Measurements from ENCODE around the gene WDR41.
"Not testable (repeated sequence)": the region's sequence is repeated elsewhere in the genome, so short reads cannot be mapped to it uniquely, and the experiment has no call there.

The WDR41 gene

GRCh38 chr5:77475041-77475440, 17.1 kb downstream of the WDR41 start:
- not testable (repeated sequence) for ATAC-seq (replicated peaks); H3K4me1 Mint-ChIP-seq; DNase-seq; H3K4me3 Mint-ChIP-seq; H3K27me3 Mint-ChIP-seq; H3K27ac Mint-ChIP-seq
- Mint-ChIP-seq H3K36me3 (peaks cover 46 to 48% of the 10 kb centered on the region in 2 donors), H3K9me3 (peaks cover 7 to 12% of the 10 kb centered on the region in 2 donors)

- not testable (repeated sequence) for H3K27me3 Mint-ChIP-seq; ATAC-seq (replicated peaks); H3K4me3 Mint-ChIP-seq; H3K27ac Mint-ChIP-seq; H3K4me1 Mint-ChIP-seq; DNase-seq
- Mint-ChIP-seq H3K36me3 (peaks cover 40 to 46% of the 10 kb centered on the region in 2 donors), H3K9me3 (peaks cover 7 to 15% of the 10 kb centered on the region in 2 donors)
These were observed 23.2 kb downstream of the WDR41 start for GRCh38 chr5:77468875-77469274.

DNA sequence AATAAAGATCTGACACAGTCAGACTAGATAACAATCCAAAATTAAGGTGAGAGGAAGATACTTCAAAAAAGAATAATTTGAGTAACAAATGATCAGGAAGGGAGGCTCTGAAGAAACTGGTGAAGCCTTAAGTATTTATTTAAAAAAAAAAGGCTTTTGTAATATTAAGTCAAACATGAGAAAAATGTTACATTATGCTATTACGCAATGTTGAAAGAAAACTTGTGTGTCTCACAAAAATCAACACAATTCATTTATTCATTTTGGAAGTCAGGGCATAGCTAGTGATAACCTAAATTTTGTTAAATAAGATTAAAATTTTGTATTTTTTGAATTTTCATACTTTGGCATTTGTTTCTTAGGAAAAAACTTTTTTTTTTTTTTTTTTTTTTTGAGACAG, 28.2 kb downstream of the WDR41 start:
- no peak for DNase-seq
- Mint-ChIP-seq H3K9me3 (peaks cover 0 to 2% of the 10 kb centered on the region in 2 donors), H3K4me3 (no peak overlapping the region), H3K4me1 (peaks cover 0 to 5% of the 10 kb centered on the region in 2 donors), H3K27ac (no peak overlapping the region), H3K36me3 (peaks cover 12 to 16% of the 10 kb centered on the region in 2 donors), H3K27me3 (no peaks in the 10 kb centered on the region)
- ATAC-seq (replicated peaks), result no peak

- peaks cover 10 to 15% of the 10 kb centered on the region in 2 donors for H3K36me3 Mint-ChIP-seq
These were observed 30.8 kb downstream of the WDR41 start for GRCh38 chr5:77461287-77461686.

GRCh38 chr5:77454123-77454522, 38.0 kb downstream of the WDR41 start:
- Mint-ChIP-seq H3K9me3 (no peaks in the 10 kb centered on the region), H3K27ac (no peak overlapping the region), H3K27me3 (no peaks in the 10 kb centered on the region)

More at GRCh38 chr5:77461287-77461686, 30.8 kb downstream of the WDR41 start:
- no peaks in the 10 kb centered on the region for H3K9me3 Mint-ChIP-seq
- DNase-seq, result no peak
- H3K27me3 Mint-ChIP-seq, result no peaks in the 10 kb centered on the region
- no peak for ATAC-seq (replicated peaks)
- no peak overlapping the region for H3K27ac Mint-ChIP-seq
- no peak overlapping the region for H3K4me3 Mint-ChIP-seq
- peaks cover 0 to 5% of the 10 kb centered on the region in 2 donors for H3K4me1 Mint-ChIP-seq

DNA sequence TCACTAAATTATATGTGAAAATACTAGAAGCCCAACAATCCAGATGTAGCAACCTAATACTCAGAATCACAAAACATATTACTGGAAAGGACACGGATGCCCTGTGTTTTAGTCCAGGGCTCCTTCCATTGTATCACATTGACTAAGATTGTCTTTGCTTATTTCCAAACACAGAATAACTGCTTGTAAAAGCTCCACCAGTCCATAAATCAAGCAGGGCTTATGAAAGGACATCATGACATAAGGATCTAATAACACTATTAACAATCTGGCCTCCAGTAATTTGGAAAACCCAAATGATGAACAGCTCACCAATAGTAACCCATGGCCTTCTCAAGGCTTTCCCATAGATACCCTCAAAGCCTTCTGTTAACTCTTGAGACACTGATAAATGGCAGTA, 39.8 kb downstream of the WDR41 start:
- Mint-ChIP-seq H3K4me1 (peaks cover 0 to 7% of the 10 kb centered on the region in 2 donors), H3K36me3 (peaks cover 37 to 52% of the 10 kb centered on the region in 2 donors), H3K9me3 (peaks cover 0 to 2% of the 10 kb centered on the region in 2 donors), H3K4me3 (no peak overlapping the region), H3K27me3 (no peaks in the 10 kb centered on the region), H3K27ac (no peak overlapping the region)
- DNase-seq (no peak), ATAC-seq (replicated peaks) (no peak)

More at GRCh38 chr5:77454123-77454522, 38.0 kb downstream of the WDR41 start:
- H3K36me3 Mint-ChIP-seq, result peaks cover 21 to 37% of the 10 kb centered on the region in 2 donors
- ATAC-seq (replicated peaks) (no peak), DNase-seq (no peak)
- peaks cover 0 to 5% of the 10 kb centered on the region in 2 donors for H3K4me1 Mint-ChIP-seq
- no peak overlapping the region for H3K4me3 Mint-ChIP-seq

GRCh38 chr5:77449981-77450380, 42.1 kb downstream of the WDR41 start:
- ATAC-seq (replicated peaks) (no peak), DNase-seq (no peak)

DNA sequence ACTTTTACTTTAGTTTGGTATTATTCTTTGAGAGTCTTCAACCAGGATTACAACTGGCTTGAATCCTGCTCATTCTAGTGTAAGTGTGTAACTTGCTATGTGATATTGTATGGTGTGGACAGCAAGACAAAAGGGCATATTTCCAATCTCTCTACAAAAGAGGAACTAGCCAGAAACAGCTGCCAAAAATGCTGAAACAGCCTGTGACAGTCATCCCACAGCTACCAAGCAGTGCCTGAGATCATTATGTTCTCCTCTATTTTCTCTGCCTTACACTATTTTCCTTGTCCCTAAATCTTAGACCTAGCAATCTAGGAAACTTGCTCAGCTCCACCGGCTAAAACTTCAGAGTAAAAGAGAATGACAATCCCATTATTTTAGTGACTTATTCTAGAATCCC, 42.8 kb downstream of the WDR41 start:
- H3K27ac Mint-ChIP-seq, result no peak overlapping the region
- no peak overlapping the region for H3K4me3 Mint-ChIP-seq
- DNase-seq (no peak), ATAC-seq (replicated peaks) (peak in 1 of 2 donors; percentile 57)
- peaks cover 3 to 5% of the 10 kb centered on the region in 2 donors for H3K9me3 Mint-ChIP-seq
- no peaks in the 10 kb centered on the region for H3K27me3 Mint-ChIP-seq
- peaks cover 0 to 7% of the 10 kb centered on the region in 2 donors for H3K4me1 Mint-ChIP-seq
- H3K36me3 Mint-ChIP-seq, result peaks cover 56 to 77% of the 10 kb centered on the region in 2 donors

More at GRCh38 chr5:77449981-77450380, 42.1 kb downstream of the WDR41 start:
- H3K36me3 Mint-ChIP-seq, result peaks cover 53 to 70% of the 10 kb centered on the region in 2 donors
- no peak overlapping the region for H3K4me3 Mint-ChIP-seq
- no peak overlapping the region for H3K27ac Mint-ChIP-seq
- peaks cover 0 to 7% of the 10 kb centered on the region in 2 donors for H3K4me1 Mint-ChIP-seq
- H3K9me3 Mint-ChIP-seq, result peaks cover 3 to 5% of the 10 kb centered on the region in 2 donors
- H3K27me3 Mint-ChIP-seq, result no peaks in the 10 kb centered on the region

- no peak for DNase-seq
- Mint-ChIP-seq H3K4me3 (no peak overlapping the region), H3K27me3 (no peaks in the 10 kb centered on the region), H3K4me1 (peaks cover 0 to 7% of the 10 kb centered on the region in 2 donors), H3K9me3 (peaks cover 3 to 5% of the 10 kb centered on the region in 2 donors), H3K36me3 (peaks cover 53 to 76% of the 10 kb centered on the region in 2 donors), H3K27ac (peak overlapping the region; percentile 9)
- ATAC-seq (replicated peaks), result no peak
These were observed 43.3 kb downstream of the WDR41 start for GRCh38 chr5:77448831-77449230.

- Mint-ChIP-seq H3K4me1 (peaks cover 0 to 5% of the 10 kb centered on the region in 2 donors), H3K27ac (no peak overlapping the region), H3K36me3 (peaks cover 50 to 71% of the 10 kb centered on the region in 2 donors), H3K27me3 (no peaks in the 10 kb centered on the region), H3K4me3 (no peak overlapping the region), H3K9me3 (peaks cover 3 to 5% of the 10 kb centered on the region in 2 donors)
- DNase-seq (no peak), ATAC-seq (replicated peaks) (no peak)
These were observed 47.8 kb downstream of the WDR41 start for GRCh38 chr5:77444356-77444755.

- Mint-ChIP-seq H3K27me3 (no peaks in the 10 kb centered on the region), H3K27ac (no peak overlapping the region), H3K4me3 (no peak overlapping the region), H3K9me3 (peaks cover 3 to 5% of the 10 kb centered on the region in 2 donors), H3K36me3 (peaks cover 47 to 69% of the 10 kb centered on the region in 2 donors), H3K4me1 (no peaks in the 10 kb centered on the region)
- DNase-seq (no peak), ATAC-seq (replicated peaks) (no peak)
These were observed 48.4 kb downstream of the WDR41 start for GRCh38 chr5:77443670-77444069.

GRCh38 chr5:77438071-77438470, 54.0 kb downstream of the WDR41 start:
- Mint-ChIP-seq H3K4me3 (no peak overlapping the region), H3K27me3 (no peaks in the 10 kb centered on the region), H3K9me3 (no peaks in the 10 kb centered on the region), H3K36me3 (peaks cover 37 to 52% of the 10 kb centered on the region in 2 donors), H3K4me1 (peaks cover 0 to 5% of the 10 kb centered on the region in 2 donors), H3K27ac (no peak overlapping the region)
- DNase-seq (no peak), ATAC-seq (replicated peaks) (no peak)

GRCh38 chr5:77437194-77437593, 54.9 kb downstream of the WDR41 start:
- H3K27ac Mint-ChIP-seq, result no peak overlapping the region
- ATAC-seq (replicated peaks) (no peak), DNase-seq (no peak)
- no peak overlapping the region for H3K4me3 Mint-ChIP-seq
- H3K9me3 Mint-ChIP-seq, result no peaks in the 10 kb centered on the region
- H3K36me3 Mint-ChIP-seq, result peaks cover 42 to 57% of the 10 kb centered on the region in 2 donors
- H3K4me1 Mint-ChIP-seq, result peaks cover 0 to 5% of the 10 kb centered on the region in 2 donors
- H3K27me3 Mint-ChIP-seq, result no peaks in the 10 kb centered on the region

DNA sequence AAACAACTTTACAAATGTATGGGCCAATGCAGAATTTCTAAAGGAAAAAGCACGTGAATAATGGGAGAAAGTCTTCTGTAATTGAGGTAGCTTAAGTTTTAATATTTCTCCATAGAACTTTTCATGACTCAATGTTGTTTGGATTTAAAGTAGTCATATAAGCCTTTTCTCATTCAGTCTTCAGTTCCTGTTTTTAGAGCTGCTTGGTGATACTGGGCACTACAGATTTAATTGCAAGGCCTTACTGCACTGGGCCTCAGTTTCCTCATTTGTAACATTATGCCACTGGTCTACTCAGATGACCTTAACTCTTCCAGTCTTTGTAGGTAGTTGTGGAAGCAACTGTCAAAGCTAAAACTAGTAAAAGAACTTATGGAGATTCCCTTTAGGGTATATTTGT, 60.4 kb downstream of the WDR41 start:
- H3K4me3 Mint-ChIP-seq, result no peak overlapping the region
- no peaks in the 10 kb centered on the region for H3K9me3 Mint-ChIP-seq
- H3K4me1 Mint-ChIP-seq, result peaks cover 0 to 5% of the 10 kb centered on the region in 2 donors
- DNase-seq (no peak), ATAC-seq (replicated peaks) (peak; percentile 34 to 42)
- H3K27ac Mint-ChIP-seq, result no peak overlapping the region
- no peaks in the 10 kb centered on the region for H3K27me3 Mint-ChIP-seq
- H3K36me3 Mint-ChIP-seq, result peaks cover 37 to 47% of the 10 kb centered on the region in 2 donors

DNA sequence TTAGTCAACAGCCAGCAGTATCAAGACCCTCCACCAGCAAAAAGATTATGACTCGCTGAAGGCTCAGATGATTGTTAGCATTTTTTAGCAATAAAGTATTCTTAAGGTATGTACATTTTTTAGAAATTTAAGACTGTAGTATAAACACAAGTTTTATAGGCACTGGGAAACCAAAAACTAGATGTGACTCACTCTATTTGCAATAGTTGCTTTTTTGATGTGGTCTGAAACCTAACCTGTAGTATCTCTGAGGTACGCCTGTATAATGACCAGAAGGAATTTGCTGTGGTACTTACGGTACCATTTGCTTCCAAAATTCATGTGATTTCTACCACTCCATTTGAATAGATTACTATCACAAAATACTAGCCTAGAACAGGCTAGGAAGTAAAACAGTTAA, 60.8 kb downstream of the WDR41 start:
- no peak for DNase-seq
- Mint-ChIP-seq H3K9me3 (no peaks in the 10 kb centered on the region), H3K4me1 (peaks cover 0 to 5% of the 10 kb centered on the region in 2 donors), H3K27ac (no peak overlapping the region), H3K36me3 (peaks cover 35 to 44% of the 10 kb centered on the region in 2 donors), H3K27me3 (no peaks in the 10 kb centered on the region), H3K4me3 (no peak overlapping the region)
- ATAC-seq (replicated peaks), result no peak
